ENCODE data around the gene PCARE.

- no peak for TF ChIP-seq BHLHE40 (IDR thresholded peaks at IDR 0.05; ENCODE audit: borderline replicate concordance)
- TF ChIP-seq ARNT (IDR thresholded peaks at IDR 0.05), result no peak
- no peak for TF ChIP-seq FOXA1 (IDR thresholded peaks at IDR 0.05)
- TF ChIP-seq ZNF384 (IDR thresholded peaks at IDR 0.05), result no peak
- no peak for TF ChIP-seq FOXK2 (IDR thresholded peaks at IDR 0.05)
- no peak for TF ChIP-seq ELF4 (IDR thresholded peaks at IDR 0.05)
- no peak for TF ChIP-seq PKNOX1 (IDR thresholded peaks at IDR 0.05)
- no peak for TF ChIP-seq TARDBP (IDR thresholded peaks at IDR 0.05)
- TF ChIP-seq SP1 (IDR thresholded peaks at IDR 0.05), result no peak
- TF ChIP-seq LEF1 (IDR thresholded peaks at IDR 0.05; ENCODE audit: borderline replicate concordance), result no peak
- no peak for TF ChIP-seq FOXM1 (IDR thresholded peaks at IDR 0.05; ENCODE audit: borderline replicate concordance)
- TF ChIP-seq SUZ12 (IDR thresholded peaks at IDR 0.05), result no peak
- TF ChIP-seq NFRKB (IDR thresholded peaks at IDR 0.05), result no peak
Observed at GRCh38 chr2:29024882-29025430, 49.4 kb downstream of the PCARE start.

Data from HEK293T (cell line).